ENCODE measurements around the gene KRTAP6-3.

The KRTAP6-3 gene

GRCh38 chr21:30625449-30626165, 33.4 kb downstream of the KRTAP6-3 start:
- no peak for DNase-seq

GRCh38 chr21:30628109-30628508, 35.9 kb downstream of the KRTAP6-3 start:
- DNase-seq = no peak

- DNase-seq = no peak
These were observed 37.0 kb downstream of the KRTAP6-3 start for GRCh38 chr21:30629200-30629599.

GRCh38 chr21:30634906-30635305, 42.7 kb downstream of the KRTAP6-3 start, which contains the start of gene KRTAP20-2:
Gene KRTAP20-2 (plus strand): TSS chr21:30635206. CDS start chr21:30635264, 58 bp downstream.
- no peak for DNase-seq

GRCh38 chr21:30638686-30639085, 46.4 kb downstream of the KRTAP6-3 start:
- no peak for DNase-seq

GRCh38 chr21:30642564-30642963, 50.3 kb downstream of the KRTAP6-3 start, which contains the start of gene KRTAP20-3:
Gene KRTAP20-3 (plus strand): TSS chr21:30642864.
- DNase-seq = no peak

All from eye (tissue), 1 donor.